Measurements from ENCODE around the gene TMUB2.

TMUB2 gene

GRCh38 chr17:44218344-44219107 is 31.8 kb downstream of the TMUB2 start (continued):
- no peak for TF ChIP-seq ZNF792 (tag by site-specific recombination; IDR thresholded peaks at IDR 0.05)
- TF ChIP-seq ZNF2 (tag by site-specific recombination; IDR thresholded peaks at IDR 0.05), result no peak
- TF ChIP-seq, protein P1, sequence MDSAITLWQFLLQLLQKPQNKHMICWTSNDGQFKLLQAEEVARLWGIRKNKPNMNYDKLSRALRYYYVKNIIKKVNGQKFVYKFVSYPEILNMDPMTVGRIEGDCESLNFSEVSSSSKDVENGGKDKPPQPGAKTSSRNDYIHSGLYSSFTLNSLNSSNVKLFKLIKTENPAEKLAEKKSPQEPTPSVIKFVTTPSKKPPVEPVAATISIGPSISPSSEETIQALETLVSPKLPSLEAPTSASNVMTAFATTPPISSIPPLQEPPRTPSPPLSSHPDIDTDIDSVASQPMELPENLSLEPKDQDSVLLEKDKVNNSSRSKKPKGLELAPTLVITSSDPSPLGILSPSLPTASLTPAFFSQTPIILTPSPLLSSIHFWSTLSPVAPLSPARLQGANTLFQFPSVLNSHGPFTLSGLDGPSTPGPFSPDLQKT (IDR thresholded peaks at IDR 0.05; ENCODE audit: borderline replicate concordance, low read depth, low read length), result no peak
- TF ChIP-seq, protein P2, sequence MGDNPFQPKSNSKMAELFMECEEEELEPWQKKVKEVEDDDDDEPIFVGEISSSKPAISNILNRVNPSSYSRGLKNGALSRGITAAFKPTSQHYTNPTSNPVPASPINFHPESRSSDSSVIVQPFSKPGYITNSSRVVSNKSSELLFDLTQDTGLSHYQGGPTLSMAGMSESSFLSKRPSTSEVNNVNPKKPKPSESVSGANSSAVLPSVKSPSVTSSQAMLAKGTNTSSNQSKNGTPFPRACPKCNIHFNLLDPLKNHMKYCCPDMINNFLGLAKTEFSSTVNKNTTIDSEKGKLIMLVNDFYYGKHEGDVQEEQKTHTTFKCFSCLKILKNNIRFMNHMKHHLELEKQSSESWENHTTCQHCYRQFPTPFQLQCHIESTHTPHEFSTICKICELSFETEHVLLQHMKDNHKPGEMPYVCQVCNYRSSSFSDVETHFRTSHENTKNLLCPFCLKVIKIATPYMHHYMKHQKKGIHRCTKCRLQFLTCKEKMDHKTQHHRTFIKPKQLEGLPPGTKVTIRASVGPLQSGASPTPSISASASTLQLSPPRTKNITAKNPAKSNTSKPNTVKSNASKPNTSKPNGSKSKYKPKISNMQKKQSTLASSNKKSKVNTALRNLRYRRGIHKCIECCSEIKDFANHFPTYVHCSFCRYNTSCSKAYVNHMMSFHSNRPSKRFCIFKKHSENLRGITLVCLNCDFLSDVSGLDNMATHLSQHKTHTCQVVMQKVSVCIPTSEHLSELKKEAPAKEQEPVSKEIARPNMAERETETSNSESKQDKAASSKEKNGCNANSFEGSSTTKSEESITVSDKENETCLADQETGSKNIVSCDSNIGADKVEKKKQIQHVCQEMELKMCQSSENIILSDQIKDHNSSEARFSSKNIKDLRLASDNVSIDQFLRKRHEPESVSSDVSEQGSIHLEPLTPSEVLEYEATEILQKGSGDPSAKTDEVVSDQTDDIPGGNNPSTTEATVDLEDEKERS (tag by site-specific recombination; IDR thresholded peaks at IDR 0.05), result no peak
- TF ChIP-seq REPIN1 (tag by site-specific recombination; IDR thresholded peaks at IDR 0.05; ENCODE audit: low read depth), result no peak
- no peak for TF ChIP-seq ZNF473 (tag by site-specific recombination; IDR thresholded peaks at IDR 0.05)
- no peak for TF ChIP-seq ZNF157 (tag by site-specific recombination; IDR thresholded peaks at IDR 0.05)
- TF ChIP-seq SP2 (tag by site-specific recombination; IDR thresholded peaks at IDR 0.05), result no peak; the same call in 1 of the 2 replicates
- TF ChIP-seq, protein P3, sequence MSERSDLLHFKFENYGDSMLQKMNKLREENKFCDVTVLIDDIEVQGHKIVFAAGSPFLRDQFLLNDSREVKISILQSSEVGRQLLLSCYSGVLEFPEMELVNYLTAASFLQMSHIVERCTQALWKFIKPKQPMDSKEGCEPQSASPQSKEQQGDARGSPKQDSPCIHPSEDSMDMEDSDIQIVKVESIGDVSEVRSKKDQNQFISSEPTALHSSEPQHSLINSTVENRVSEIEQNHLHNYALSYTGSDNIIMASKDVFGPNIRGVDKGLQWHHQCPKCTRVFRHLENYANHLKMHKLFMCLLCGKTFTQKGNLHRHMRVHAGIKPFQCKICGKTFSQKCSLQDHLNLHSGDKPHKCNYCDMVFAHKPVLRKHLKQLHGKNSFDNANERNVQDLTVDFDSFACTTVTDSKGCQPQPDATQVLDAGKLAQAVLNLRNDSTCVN (tag by site-specific recombination; optimal IDR thresholded peaks at IDR 0.05), result peak; percentile 50
- TF ChIP-seq ZXDB (tag by site-specific recombination; IDR thresholded peaks at IDR 0.05), result peak; percentile 68; the same call in 1 of the 2 replicates
- no peak for TF ChIP-seq MYNN (tag by site-specific recombination; IDR thresholded peaks at IDR 0.05; ENCODE audit: borderline replicate concordance)
- TF ChIP-seq ZFHX2 (tag by site-specific recombination; conservative IDR thresholded peaks at IDR 0.05), result no peak; the same call in 1 of the 2 replicates
- TF ChIP-seq SCRT2 (tag by site-specific recombination; IDR thresholded peaks at IDR 0.05), result no peak
- TF ChIP-seq ZNF138 (tag by site-specific recombination; IDR thresholded peaks at IDR 0.05; ENCODE audit: borderline replicate concordance), result no peak
- no peak for TF ChIP-seq ZNF580 (tag by site-specific recombination; IDR thresholded peaks at IDR 0.05)
- peak; percentile 50; the same call in 1 of the 2 replicates for TF ChIP-seq KLF8 (tag by site-specific recombination; IDR thresholded peaks at IDR 0.05)
- no peak for TF ChIP-seq ZNF174 (tag by site-specific recombination; IDR thresholded peaks at IDR 0.05)
- no peak for TF ChIP-seq RBAK (tag by site-specific recombination; IDR thresholded peaks at IDR 0.05)
- peak; percentile 53; the same call in 1 of the 2 replicates for TF ChIP-seq ZNF76 (tag by site-specific recombination; IDR thresholded peaks at IDR 0.05; ENCODE audit: borderline replicate concordance, low read depth)
- TF ChIP-seq ZNF354C (tag by site-specific recombination; IDR thresholded peaks at IDR 0.05; ENCODE audit: borderline replicate concordance, low read depth), result no peak
- TF ChIP-seq ZNF148 (tag by site-specific recombination; IDR thresholded peaks at IDR 0.05; ENCODE audit: borderline replicate concordance), result no peak
- no peak for TF ChIP-seq ZNF366 (tag by site-specific recombination; conservative IDR thresholded peaks at IDR 0.05)
- 0 out of 2 replicates have a peak, but pooled peaks have one; percentile 27 for TF ChIP-seq ZBTB7A (tag by site-specific recombination; IDR thresholded peaks at IDR 0.05; ENCODE audit: low read depth)
- TF ChIP-seq GLIS1 (tag by site-specific recombination; IDR thresholded peaks at IDR 0.05), result 0 out of 2 replicates have a peak, but pooled peaks have one; percentile 14
- no peak for TF ChIP-seq ZNF302 (tag by site-specific recombination; IDR thresholded peaks at IDR 0.05; ENCODE audit: low read depth)
- TF ChIP-seq WT1 (tag by site-specific recombination; IDR thresholded peaks at IDR 0.05), result 0 out of 2 replicates have a peak, but pooled peaks have one; percentile 20
- TF ChIP-seq KLF10 (tag by site-specific recombination; IDR thresholded peaks at IDR 0.05), result 0 out of 2 replicates have a peak, but pooled peaks have one; percentile 7
- TF ChIP-seq GLI2 (tag by site-specific recombination; IDR thresholded peaks at IDR 0.05; ENCODE audit: borderline replicate concordance, low read depth), result no peak
- 0 out of 2 replicates have a peak, but pooled peaks have one; percentile 68 for TF ChIP-seq ZEB2 (tag by site-specific recombination; IDR thresholded peaks at IDR 0.05)
- no peak for TF ChIP-seq ZNF530 (tag by site-specific recombination; IDR thresholded peaks at IDR 0.05; ENCODE audit: low read depth)
- TF ChIP-seq ZNF658 (tag by site-specific recombination; IDR thresholded peaks at IDR 0.05), result no peak

All from HEK293 (cell line).